Esophagus (tissue), 2 donors: ENCODE measurements around the gene USF1. TPM values are rescaled to one million over a fixed set of nuclear protein-coding genes. Genes with fewer than 3 reads are reported as not detected.
"Not testable (repeated sequence)": the region's sequence is repeated elsewhere in the genome, so short reads cannot be mapped to it uniquely, and the experiment has no call there.

Experiments used
- H3K27ac ChIP-seq, 2 donors: one replicate each; pipeline ENCODE4 v1.5.1; 2013; ENCODE audit warnings: low read depth in 2 of 2, mild to moderate bottlenecking in 2 of 2, inconsistent platforms in 1 of 2, low read length in 1 of 2, moderate library complexity in 1 of 2
- H3K27me3 ChIP-seq, 2 donors: one replicate each; pipeline ENCODE4 v1.6.1; 2013; ENCODE audit warnings: low read length in 2 of 2, control low read depth in 1 of 2, mild to moderate bottlenecking in 1 of 2; ENCODE audit not compliant: insufficient read depth in 2 of 2, control insufficient read depth in 1 of 2
- H3K36me3 ChIP-seq, 2 donors: one replicate each; pipeline ENCODE4 v1.6.1; 2013; ENCODE audit warnings: low read length in 1 of 2; ENCODE audit not compliant: control insufficient read depth in 2 of 2, insufficient read depth in 2 of 2
- H3K4me1 ChIP-seq, 2 donors: one replicate each; pipeline ENCODE4 v1.6.1; 2013; ENCODE audit warnings: low read length in 1 of 2; ENCODE audit not compliant: control insufficient read depth in 2 of 2, insufficient read depth in 2 of 2
- H3K4me3 ChIP-seq, 2 donors: one replicate each; pipeline ENCODE4 v1.5.1; 2013; ENCODE audit warnings: low read length in 2 of 2, mild to moderate bottlenecking in 2 of 2, low read depth in 1 of 2, moderate library complexity in 1 of 2
- H3K9me3 ChIP-seq, 2 donors: one replicate each; pipeline ENCODE4 v1.6.1; 2013; ENCODE audit warnings: mild to moderate bottlenecking in 2 of 2, low read depth in 1 of 2, low read length in 1 of 2, moderate library complexity in 1 of 2; ENCODE audit not compliant: control insufficient read depth in 2 of 2, insufficient read depth in 1 of 2
- WGBS, 2 donors: extraction: QIAGEN DNeasy Blood & Tissue Kit; methylation state at CpG; one replicate each; pipeline ENCODE4 v1.1.7; 2013; 5-methylcytosine and 5-hydroxymethylcytosine counted together
- polyA plus RNA-seq, 2 donors: library from polyadenylated mRNA; stranded (reverse); fragments of 200-250 nt; gene quantifications; one replicate each; pipeline ENCODE4 v1.2.3, GENCODE V29; 2013
- donor health status: healthy with polysubstance abuse.
- donor health status: Bipolar disorder and iron deficiency.

USF1 gene
- polyA plus RNA-seq, 2 donors: 37.6 to 50.1 TPM

DNA sequence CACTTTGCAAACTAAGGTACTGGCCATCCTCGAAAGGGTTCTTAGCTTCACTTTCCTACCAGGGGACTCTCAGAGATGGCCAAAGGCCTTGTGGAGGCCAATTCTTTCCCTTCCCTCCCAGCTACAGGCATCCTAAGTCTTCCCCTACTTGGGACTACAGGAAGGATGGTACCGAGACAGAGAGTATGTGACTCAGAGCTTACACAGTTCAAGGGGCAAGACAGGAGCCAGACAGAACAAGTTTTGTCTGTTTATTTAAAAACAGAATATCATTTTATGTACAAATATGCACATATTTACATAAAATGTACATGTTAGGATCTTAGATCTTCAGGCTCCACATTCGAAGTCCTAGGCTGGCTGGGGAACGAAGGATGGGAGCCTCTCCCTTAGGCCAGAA is 25.0 kb upstream of the USF1 start:
- Histone ChIP-seq H3K4me3 (no peak overlapping the region), H3K4me1 (peaks cover 13 to 31% of the 10 kb centered on the region in 2 donors), H3K36me3 (peaks cover 0 to 30% of the 10 kb centered on the region in 2 donors), H3K9me3 (no peaks in the 10 kb centered on the region), H3K27ac (no peak overlapping the region), H3K27me3 (no peaks in the 10 kb centered on the region)
- WGBS, 2 donors: 89% methylated on average over 4 of the region's 4 CpGs

DNA sequence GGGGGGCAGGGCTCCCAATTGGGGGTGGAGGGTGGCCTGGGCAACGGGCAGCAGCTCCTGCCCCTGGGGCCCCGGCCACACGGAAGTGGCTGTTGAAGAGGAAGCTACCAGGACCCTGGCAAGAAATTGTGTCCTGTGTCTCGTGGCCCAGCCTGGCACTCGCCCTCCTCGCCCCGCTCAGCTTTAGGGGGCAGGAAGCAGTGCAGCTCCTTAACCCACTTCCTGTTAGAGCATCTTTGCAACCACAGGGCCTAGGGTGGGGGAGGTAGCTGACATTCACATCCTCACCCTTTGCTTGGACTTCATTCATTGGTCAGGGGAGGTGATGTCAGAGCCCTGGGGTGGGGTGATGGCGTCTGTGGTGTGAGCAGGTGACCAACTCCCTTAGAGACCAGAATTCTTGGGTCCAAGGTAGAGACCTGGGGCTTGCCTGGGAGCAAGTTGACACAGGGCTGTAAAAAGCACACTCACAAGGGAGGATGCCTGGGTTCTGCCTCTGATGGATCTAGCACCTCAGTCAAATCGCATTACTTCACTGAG is 24.0 kb upstream of the USF1 start, which contains the start of gene ARHGAP30:
ARHGAP30 (minus strand) TSS at position 161 of the 540 bp plus-strand sequence. CDS start 267 bp downstream, outside the sequence.
- H3K27me3 ChIP-seq: no peaks in the 10 kb centered on the region
- no peaks in the 10 kb centered on the region for H3K9me3 ChIP-seq
- 73 to 78% methylated on average over 9 of the region's 9 CpGs for whole genome bisulfite sequencing, 2 donors
- H3K27ac ChIP-seq: peak within 1 kb of the TSS; percentile 79 to 83
- H3K36me3 ChIP-seq: peaks cover 0 to 28% of the 10 kb centered on the region in 2 donors
- H3K4me3 ChIP-seq: peak within 1 kb of the TSS; percentile 28 to 38
- H3K4me1 ChIP-seq: peaks cover 13 to 28% of the 10 kb centered on the region in 2 donors

DNA sequence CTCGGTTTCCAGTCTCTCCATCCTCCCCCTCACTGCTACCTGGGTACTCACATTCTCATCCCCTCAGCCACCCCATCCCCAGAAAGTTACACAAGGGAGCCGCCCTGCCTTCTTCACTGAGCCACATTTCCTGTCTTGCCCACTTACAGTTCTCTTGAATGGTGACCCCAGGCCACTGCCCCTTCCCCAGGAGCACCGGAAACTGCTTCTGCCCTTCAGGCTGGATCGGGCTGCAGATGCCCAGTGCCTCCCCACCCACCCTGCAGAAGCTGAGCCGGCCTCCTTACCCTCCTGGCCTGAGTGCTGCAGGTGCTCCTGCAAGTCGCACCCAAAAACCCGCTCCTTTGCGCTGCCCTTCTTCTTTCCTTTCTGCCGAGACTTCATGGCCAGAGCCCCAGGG is 23.5 kb upstream of the USF1 start:
- WGBS, 2 donors: 71 to 78% methylated on average over 9 of the region's 9 CpGs
- peaks cover 0 to 24% of the 10 kb centered on the region in 2 donors for H3K36me3 ChIP-seq
- H3K4me1 ChIP-seq: peaks cover 11 to 22% of the 10 kb centered on the region in 2 donors

DNA sequence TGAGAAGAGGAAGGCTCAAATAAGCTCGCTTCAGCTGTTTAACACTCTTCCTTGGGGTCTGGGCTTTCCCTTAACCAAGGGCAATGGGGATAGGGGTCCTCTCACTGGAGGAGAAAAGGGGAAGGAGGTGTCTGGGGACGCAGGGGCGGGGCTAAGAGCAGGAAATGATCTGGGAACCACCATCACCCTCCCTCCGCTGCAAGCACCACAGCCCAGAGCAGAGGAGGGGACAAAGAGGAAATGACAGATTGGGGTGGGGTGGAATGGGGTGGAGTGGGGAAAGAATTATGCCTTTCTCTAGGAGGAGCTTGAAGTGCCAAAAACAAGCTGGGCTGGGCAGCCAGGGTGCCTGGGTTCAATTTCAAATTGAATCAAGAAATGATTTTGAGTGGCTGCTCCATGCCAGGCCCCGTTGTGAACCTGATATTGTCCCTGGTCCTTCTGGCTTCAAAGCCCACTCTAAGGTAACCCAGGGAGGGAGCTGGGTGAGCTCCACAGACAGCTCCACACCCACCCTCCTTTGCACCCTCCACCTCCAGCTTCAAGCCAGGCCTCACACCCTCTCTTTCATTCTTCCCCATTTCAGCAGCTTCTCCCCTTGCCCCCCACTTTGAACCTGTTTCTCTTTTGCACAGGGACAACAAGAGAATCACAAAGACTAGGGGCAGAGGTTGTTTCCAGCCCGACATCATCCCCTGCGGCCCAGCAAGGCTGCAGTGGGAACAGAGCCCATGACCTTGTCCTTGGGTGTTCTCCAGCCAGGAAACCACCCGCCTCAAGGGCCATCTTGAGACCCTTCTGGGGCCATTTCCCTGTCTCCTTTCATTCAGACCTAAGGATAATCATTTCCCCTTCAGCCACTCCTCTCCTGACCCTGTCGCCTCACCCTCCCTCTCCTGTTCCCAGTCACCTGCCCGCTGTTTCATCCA is 22.8 kb upstream of the USF1 start:
- Histone ChIP-seq H3K36me3 (peaks cover 0 to 23% of the 10 kb centered on the region in 2 donors), H3K4me3 (peak overlapping the region; percentile 28 to 38), H3K27me3 (no peaks in the 10 kb centered on the region), H3K4me1 (peaks cover 4 to 16% of the 10 kb centered on the region in 2 donors), H3K27ac (peak overlapping the region; percentile 79 to 84), H3K9me3 (no peaks in the 10 kb centered on the region)
- WGBS, 2 donors: 61 to 69% methylated on average over 10 of the region's 10 CpGs

More for the DNA sequence above, 23.5 kb upstream of the USF1 start:
- Histone ChIP-seq H3K27ac (peak overlapping the region; percentile 79 to 80), H3K4me3 (peak overlapping the region; percentile 28 to 38), H3K9me3 (no peaks in the 10 kb centered on the region), H3K27me3 (no peaks in the 10 kb centered on the region)

DNA sequence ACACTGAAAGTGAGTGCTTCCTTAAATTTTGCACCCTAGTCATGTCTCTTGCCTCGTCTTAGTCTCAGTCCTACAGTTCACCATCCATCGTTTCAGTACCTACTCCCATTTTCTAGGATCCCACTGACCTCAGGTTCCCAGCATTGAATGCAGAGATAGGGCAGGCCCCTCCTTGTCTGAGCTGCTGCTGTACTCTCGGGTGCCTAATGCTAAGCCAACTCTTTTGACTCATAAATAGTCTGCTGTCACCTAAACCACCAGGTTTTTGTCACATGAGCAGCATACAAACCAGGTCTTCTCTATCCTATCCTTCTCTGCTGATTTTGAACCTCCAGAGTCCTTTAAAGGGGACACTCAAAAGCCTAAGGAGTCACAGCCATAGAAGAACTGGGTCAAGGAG is 20.9 kb upstream of the USF1 start:
- H3K27me3 ChIP-seq: no peaks in the 10 kb centered on the region
- 63 to 74% methylated on average over 3 of the region's 3 CpGs for WGBS, 2 donors
- peaks cover 4 to 6% of the 10 kb centered on the region in 2 donors for H3K4me1 ChIP-seq
- peak overlapping the region in 1 of 2 donors; percentile 7 for H3K27ac ChIP-seq
- H3K36me3 ChIP-seq: peaks cover 0 to 8% of the 10 kb centered on the region in 2 donors
- no peaks in the 10 kb centered on the region for H3K9me3 ChIP-seq
- no peak overlapping the region for H3K4me3 ChIP-seq

DNA sequence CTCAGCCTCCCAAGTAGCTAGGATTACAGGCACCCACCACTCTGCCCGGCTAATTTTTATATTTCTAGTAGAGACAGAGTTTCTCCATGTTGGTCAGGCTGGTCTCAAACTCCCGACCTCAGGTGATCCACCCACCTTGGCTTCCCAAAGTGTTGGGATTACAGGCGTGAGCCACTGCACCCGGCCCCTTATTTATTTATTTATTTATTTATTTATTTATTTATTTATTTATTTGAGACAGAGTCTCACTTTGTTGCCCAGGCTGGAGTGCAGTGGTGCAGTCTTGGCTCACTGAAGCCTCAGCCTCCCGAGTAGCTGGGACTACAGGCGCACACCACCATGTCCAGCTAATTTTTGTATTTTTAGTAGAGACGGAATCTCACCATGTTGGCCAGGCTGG is 19.9 kb upstream of the USF1 start:
- H3K4me1 ChIP-seq, H3K9me3 ChIP-seq, H3K27me3 ChIP-seq, H3K27ac ChIP-seq, H3K36me3 ChIP-seq, H3K4me3 ChIP-seq: not testable (repeated sequence)
- WGBS, 2 donors: 90 to 92% methylated on average over 7 of the region's 7 CpGs

DNA sequence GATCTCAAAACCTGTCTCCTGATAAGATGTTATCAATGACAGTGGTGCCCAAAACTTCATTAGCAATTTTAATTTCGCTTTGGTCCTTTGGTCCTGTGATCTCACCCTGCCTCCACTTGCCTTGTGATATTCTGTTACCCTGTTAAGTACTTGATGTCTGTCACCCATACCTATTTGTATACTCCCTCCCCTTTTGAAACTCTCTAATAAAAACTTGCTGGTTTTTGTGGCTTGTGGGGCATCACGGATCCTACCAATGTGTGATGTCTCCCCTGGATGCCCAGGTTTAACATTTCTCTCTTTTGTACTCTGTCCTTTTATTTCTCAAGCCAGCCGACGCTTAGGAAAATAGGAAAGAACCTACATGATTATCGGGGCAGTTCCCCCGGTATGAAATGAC is 18.2 kb upstream of the USF1 start:
- not testable (repeated sequence) for H3K9me3 ChIP-seq, H3K4me3 ChIP-seq

DNA sequence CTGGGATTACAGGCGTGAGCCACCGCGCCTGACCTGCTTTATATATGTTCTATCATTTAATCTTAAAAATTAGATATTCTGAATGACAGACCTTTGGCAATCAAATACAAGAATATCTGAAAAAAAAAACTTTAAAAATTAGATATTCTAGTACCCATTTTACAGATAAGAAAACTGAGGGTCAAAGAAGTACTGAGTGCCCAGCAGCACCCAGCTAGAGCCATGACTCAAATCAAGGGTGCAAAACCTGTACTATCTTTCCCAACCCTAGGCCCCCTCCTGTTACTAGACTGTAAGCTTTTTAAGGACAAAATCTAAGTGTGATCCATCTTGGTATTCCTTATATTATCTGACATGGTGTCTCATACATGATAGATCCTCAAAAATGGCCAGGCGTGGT is 15.6 kb upstream of the USF1 start:
- no peak overlapping the region for H3K4me3 ChIP-seq
- H3K27ac ChIP-seq: no peak overlapping the region
- H3K4me1 ChIP-seq: no peaks in the 10 kb centered on the region
- 91 to 93% methylated on average over 4 of the region's 4 CpGs for WGBS, 2 donors
- H3K9me3 ChIP-seq: no peaks in the 10 kb centered on the region
- peaks cover 0 to 1% of the 10 kb centered on the region in 2 donors for H3K36me3 ChIP-seq
- H3K27me3 ChIP-seq: no peaks in the 10 kb centered on the region

More for the DNA sequence above, 18.2 kb upstream of the USF1 start:
- not testable (repeated sequence) for H3K27me3 ChIP-seq, H3K36me3 ChIP-seq, H3K27ac ChIP-seq, H3K4me1 ChIP-seq
- WGBS, 2 donors: 54 to 61% methylated on average over 6 of the region's 6 CpGs

DNA sequence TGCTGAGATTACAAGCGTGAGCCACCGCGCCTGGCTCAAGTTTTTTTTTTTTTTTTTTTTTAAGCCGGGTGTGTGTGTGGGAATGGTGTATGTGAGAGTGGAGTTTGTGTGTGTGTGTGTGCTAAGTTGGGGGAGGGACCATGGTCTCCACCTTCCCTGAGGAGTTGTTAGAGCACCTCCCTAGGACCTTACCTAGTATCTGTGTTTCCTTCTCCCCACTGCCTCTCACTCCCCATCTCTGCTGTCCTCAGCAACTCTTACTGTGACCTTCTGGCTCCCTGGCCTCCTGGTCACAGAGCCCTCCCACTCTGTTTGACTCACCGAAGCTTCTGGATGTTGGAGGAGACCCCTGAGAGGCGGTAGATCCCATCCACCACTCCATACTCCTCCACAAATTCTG is 13.5 kb upstream of the USF1 start:
- Histone ChIP-seq H3K4me1 (no peaks in the 10 kb centered on the region), H3K36me3 (peaks cover 3% of the 10 kb centered on the region in 2 donors), H3K27me3 (no peaks in the 10 kb centered on the region), H3K9me3 (no peaks in the 10 kb centered on the region), H3K4me3 (no peak overlapping the region), H3K27ac (no peak overlapping the region)
- 79 to 82% methylated on average over 6 of the region's 6 CpGs for WGBS, 2 donors
